GM23338 (cell line): ENCODE data around the gene OPALIN. TPM values are rescaled to one million over a fixed set of nuclear protein-coding genes. Genes with fewer than 3 reads are reported as not detected.

Source experiments
- ATAC-seq: fragments of 200-7000 bp; cut with Tn5 transposase; 3 replicates; pipeline ENCODE4 v1.9.1; 2020
- DNase-seq: peaks from one replicate; pipeline ENCODE4 v3.0.0-alpha.2; 2015; ENCODE audit warnings: low spot score
- H2AFZ ChIP-seq: fragments of 200-600 bp; sonication (generic); 2 replicates; pipeline ENCODE4 v1.8.0; 2016; ENCODE audit warnings: antibody characterized with exemption, mild to moderate bottlenecking, moderate library complexity
- H3F3A ChIP-seq: fragments of 200-600 bp; sonication (generic); replicated peaks from 2 replicates; pipeline ENCODE4 v1.8.0; 2017; ENCODE audit warnings: antibody characterized with exemption, mixed run types, low read depth
- H3K27ac ChIP-seq: fragments of 200-600 bp; sonication (generic); 2 replicates; pipeline ENCODE4 v1.6.1; 2016; ENCODE audit warnings: low read depth
- H3K27me3 ChIP-seq: fragments of 200-600 bp; sonication (generic); 2 replicates; pipeline ENCODE4 v1.8.0; 2016; ENCODE audit warnings: mild to moderate bottlenecking, mixed run types, moderate library complexity; ENCODE audit not compliant: insufficient read depth
- H3K36me3 ChIP-seq: fragments of 200-600 bp; sonication (generic); 2 replicates; pipeline ENCODE4 v1.8.0; 2016; ENCODE audit warnings: mild to moderate bottlenecking; ENCODE audit not compliant: insufficient read depth
- H3K4me1 ChIP-seq: fragments of 200-600 bp; sonication (generic); 2 replicates; pipeline ENCODE4 v1.8.0; 2016; ENCODE audit warnings: mild to moderate bottlenecking, moderate library complexity; ENCODE audit not compliant: insufficient read depth
- H3K4me2 ChIP-seq: fragments of 200-600 bp; sonication (generic); 2 replicates; pipeline ENCODE4 v1.7.1; 2017; ENCODE audit warnings: mixed run types
- H3K4me3 ChIP-seq: fragments of 200-600 bp; sonication (generic); 2 replicates; pipeline ENCODE4 v1.6.1; 2016; ENCODE audit warnings: mixed run types
- H3K79me2 ChIP-seq: fragments of 200-600 bp; sonication (generic); replicated peaks from 2 replicates; pipeline ENCODE4 v1.8.0; 2017; ENCODE audit warnings: mild to moderate bottlenecking; ENCODE audit not compliant: insufficient read depth
- H3K9me2 ChIP-seq: fragments of 200-600 bp; sonication (generic); 2 replicates; pipeline ENCODE4 v1.8.0; 2017; ENCODE audit not compliant: insufficient read depth
- H4K20me1 ChIP-seq: fragments of 200-600 bp; sonication (generic); replicated peaks from 2 replicates; pipeline ENCODE4 v1.8.0; 2017; ENCODE audit warnings: mild to moderate bottlenecking; ENCODE audit not compliant: insufficient read depth
- H3K27ac Mint-ChIP-seq: 2 replicates; pipeline ENCODE4 v1.8.0; 2020; ENCODE audit warnings: inconsistent platforms, mild to moderate bottlenecking, moderate library complexity, mixed read lengths
- H3K27me3 Mint-ChIP-seq: 3 replicates; pipeline ENCODE4 v1.8.0; 2022; ENCODE audit warnings: low read depth, mild to moderate bottlenecking, moderate library complexity, mixed read lengths, inconsistent platforms; ENCODE audit not compliant: insufficient read depth, poor library complexity
- H3K36me3 Mint-ChIP-seq: 3 replicates; pipeline ENCODE4 v1.8.0; 2021; ENCODE audit warnings: low read depth, mild to moderate bottlenecking, inconsistent platforms, moderate library complexity, mixed read lengths
- H3K4me1 Mint-ChIP-seq: 3 replicates; pipeline ENCODE4 v1.8.0; 2020; ENCODE audit warnings: mild to moderate bottlenecking, inconsistent platforms, mixed read lengths
- H3K4me3 Mint-ChIP-seq: 3 replicates; pipeline ENCODE4 v1.8.0; 2021; ENCODE audit warnings: moderate library complexity, mild to moderate bottlenecking, inconsistent platforms, mixed read lengths
- H3K9me3 Mint-ChIP-seq: 3 replicates; pipeline ENCODE4 v1.8.0; 2020; ENCODE audit warnings: moderate library complexity, mild to moderate bottlenecking, inconsistent platforms, mixed read lengths
- CREB1 ChIP-seq: fragments of 250-450 bp; sonication (Bioruptor Pico); IDR thresholded peaks from 2 replicates; pipeline ENCODE4 v1.5.0; 2020; ENCODE audit warnings: low read depth, mild to moderate bottlenecking, moderate library complexity
- POLR2AphosphoS5 ChIP-seq: IDR thresholded peaks from 2 replicates; pipeline ENCODE4 v1.6.1; 2016; ENCODE audit warnings: antibody characterized with exemption, low read depth
- STAT1 ChIP-seq: IDR thresholded peaks from one replicate; pipeline ENCODE4 v1.6.1; 2016; ENCODE audit warnings: antibody characterized with exemption; ENCODE audit not compliant: unreplicated experiment
- ZNF331 ChIP-seq: fragments of 250-450 bp; sonication (Bioruptor Pico); IDR thresholded peaks from 2 replicates; pipeline ENCODE4 v1.5.0; 2020; ENCODE audit warnings: low read depth, mild to moderate bottlenecking, moderate library complexity
- polyA plus RNA-seq: library from polyadenylated mRNA; unstranded; fragments of >200 nt; fragmentation: Nextera tagmentation; extraction: Ambion mirVana; gene quantifications from 2 replicates; pipeline ENCODE4 v1.2.1, GENCODE V29; 2016
- total RNA-seq: library from RNA; depleted of rRNA; stranded (reverse); fragments of >200 nt; shearing (Covaris generic); gene quantifications from 2 replicates; pipeline ENCODE4 v1.2.3, GENCODE V29; 2014
- TF ChIP-seq, protein P1 (sequence below), 2 experiments: fragments of 200-600 bp in 1 of 2; sonication (generic) in 1 of 2; conservative IDR thresholded peaks; 2 replicates each; pipeline versions ENCODE4 v1.5.1 to v1.6.1; 2016 to 2017; ENCODE audit warnings: antibody characterized with exemption in 2 of 2, low read depth in 2 of 2, mild to moderate bottlenecking in 2 of 2, moderate library complexity in 1 of 2
- TF ChIP-seq, protein P2 (sequence below): fragments of 250-450 bp; sonication (Bioruptor Pico); IDR thresholded peaks from 2 replicates; pipeline ENCODE4 v1.5.0; 2020; ENCODE audit warnings: mild to moderate bottlenecking, moderate library complexity

The OPALIN gene
- total and polyA plus RNA-seq, 2 experiments from 2014 or later = not detected

DNA sequence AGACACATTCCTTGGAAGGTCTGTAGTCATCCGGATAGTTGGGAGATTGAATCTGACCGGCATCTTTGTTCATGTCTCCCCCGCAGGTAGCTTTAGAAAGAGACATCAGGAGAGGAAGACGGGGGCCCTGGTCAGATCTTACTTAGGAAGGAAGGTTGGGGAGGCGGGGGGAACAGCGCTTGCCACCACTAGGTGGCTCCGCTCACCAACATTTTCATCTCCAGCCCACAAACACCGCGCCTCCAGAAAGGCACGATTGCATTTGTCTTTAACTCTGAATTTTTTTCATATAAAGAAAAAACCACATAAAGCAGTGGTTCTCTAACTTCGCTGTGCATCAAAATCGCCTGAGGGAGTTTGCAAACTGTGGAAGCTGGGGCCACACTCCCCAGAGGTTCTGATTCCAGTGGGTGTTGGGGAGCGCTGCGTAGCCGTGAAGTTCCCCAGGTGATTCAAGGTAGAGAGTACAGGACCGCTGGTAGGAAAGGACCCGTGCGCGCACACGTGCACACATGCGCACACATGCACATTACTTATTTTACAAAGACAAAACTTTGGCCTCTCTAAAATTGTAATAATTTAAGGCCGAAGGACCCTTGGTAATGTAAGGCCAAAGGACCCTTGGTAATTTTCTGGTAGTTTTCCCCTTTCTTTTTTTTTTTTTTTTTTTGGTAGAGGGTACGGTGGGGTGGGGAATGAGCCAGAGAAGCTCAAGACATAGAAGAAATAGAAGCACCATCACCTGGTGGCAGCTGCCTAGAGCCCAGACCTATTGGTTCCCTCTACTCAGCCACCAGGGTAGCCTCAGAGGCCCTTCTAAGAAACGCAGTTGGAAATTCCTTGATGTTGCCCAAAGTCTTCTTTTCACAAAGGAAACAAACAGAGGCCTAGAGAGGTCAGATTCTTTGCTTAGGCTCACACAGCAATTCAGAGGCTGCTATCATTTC, 37.4 kb upstream of the OPALIN start:
- DNase-seq (peak; percentile 91), ATAC-seq (peak; percentile 95)
- no peak overlapping the region for H3K27ac Mint-ChIP-seq
- peaks cover 5% of the 10 kb centered on the region for H3K27me3 Mint-ChIP-seq
- peak overlapping the region; percentile 50 for H3K4me3 ChIP-seq
- no peak overlapping the region for H3K27ac ChIP-seq
- TF ChIP-seq, protein P1, sequence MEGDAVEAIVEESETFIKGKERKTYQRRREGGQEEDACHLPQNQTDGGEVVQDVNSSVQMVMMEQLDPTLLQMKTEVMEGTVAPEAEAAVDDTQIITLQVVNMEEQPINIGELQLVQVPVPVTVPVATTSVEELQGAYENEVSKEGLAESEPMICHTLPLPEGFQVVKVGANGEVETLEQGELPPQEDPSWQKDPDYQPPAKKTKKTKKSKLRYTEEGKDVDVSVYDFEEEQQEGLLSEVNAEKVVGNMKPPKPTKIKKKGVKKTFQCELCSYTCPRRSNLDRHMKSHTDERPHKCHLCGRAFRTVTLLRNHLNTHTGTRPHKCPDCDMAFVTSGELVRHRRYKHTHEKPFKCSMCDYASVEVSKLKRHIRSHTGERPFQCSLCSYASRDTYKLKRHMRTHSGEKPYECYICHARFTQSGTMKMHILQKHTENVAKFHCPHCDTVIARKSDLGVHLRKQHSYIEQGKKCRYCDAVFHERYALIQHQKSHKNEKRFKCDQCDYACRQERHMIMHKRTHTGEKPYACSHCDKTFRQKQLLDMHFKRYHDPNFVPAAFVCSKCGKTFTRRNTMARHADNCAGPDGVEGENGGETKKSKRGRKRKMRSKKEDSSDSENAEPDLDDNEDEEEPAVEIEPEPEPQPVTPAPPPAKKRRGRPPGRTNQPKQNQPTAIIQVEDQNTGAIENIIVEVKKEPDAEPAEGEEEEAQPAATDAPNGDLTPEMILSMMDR (conservative IDR thresholded peaks at IDR 0.05; ENCODE audit: low read depth in 2 of 2) = peak; percentile 89 to 91
- no peak for TF ChIP-seq ZNF331
- H3K4me1 ChIP-seq = peaks cover 15% of the 10 kb centered on the region
- H3K79me2 ChIP-seq = no peaks in the 10 kb centered on the region
- no peaks in the 10 kb centered on the region for H3K36me3 ChIP-seq
- no peaks in the 10 kb centered on the region for H4K20me1 ChIP-seq
- peak overlapping the region; percentile 81 for H2AFZ ChIP-seq
- H3K9me2 ChIP-seq = no peaks in the 10 kb centered on the region
- no peaks in the 10 kb centered on the region for H3K9me3 Mint-ChIP-seq
- H3K4me1 Mint-ChIP-seq = peaks cover 17% of the 10 kb centered on the region
- no peaks in the 10 kb centered on the region for H3F3A ChIP-seq
- H3K27me3 ChIP-seq = no peaks in the 10 kb centered on the region
- peak overlapping the region; percentile 76 for H3K4me2 ChIP-seq
- H3K4me3 Mint-ChIP-seq = peak overlapping the region; percentile 69
- no peaks in the 10 kb centered on the region for H3K36me3 Mint-ChIP-seq

DNA sequence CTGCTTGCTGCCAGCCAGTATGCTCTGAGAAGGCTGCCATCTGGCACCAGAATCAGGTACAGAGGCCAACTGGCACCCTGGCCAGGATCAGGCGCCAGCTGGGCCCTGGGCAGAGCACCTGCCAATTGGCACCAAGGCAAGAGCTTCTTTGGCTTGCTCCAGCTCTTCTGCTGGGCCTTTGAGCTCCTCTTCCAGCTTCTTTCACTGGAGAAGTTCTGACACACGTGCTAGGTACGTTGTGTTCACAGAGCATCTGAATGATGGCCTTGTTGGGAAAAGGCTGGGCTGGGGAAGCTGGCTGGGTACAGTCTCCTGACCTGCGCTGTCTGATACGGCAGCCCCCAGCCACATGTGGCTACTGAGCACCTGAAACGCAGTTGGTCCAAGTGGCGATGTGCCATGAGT, 31.7 kb upstream of the OPALIN start:
- ATAC-seq (no peak), DNase-seq (no peak)
- Mint-ChIP-seq H3K9me3 (no peaks in the 10 kb centered on the region), H3K36me3 (no peaks in the 10 kb centered on the region), H3K4me3 (no peak overlapping the region), H3K27me3 (peaks cover 3% of the 10 kb centered on the region), H3K4me1 (no peaks in the 10 kb centered on the region; the same call in 2 of the 3 replicates), H3K27ac (no peak overlapping the region)
- H3F3A ChIP-seq = no peaks in the 10 kb centered on the region
- H4K20me1 ChIP-seq = no peaks in the 10 kb centered on the region
- H3K79me2 ChIP-seq = no peaks in the 10 kb centered on the region
- H3K36me3 ChIP-seq = no peaks in the 10 kb centered on the region
- no peak overlapping the region for H2AFZ ChIP-seq
- H3K4me3 ChIP-seq = no peak overlapping the region
- no peaks in the 10 kb centered on the region for H3K9me2 ChIP-seq
- no peaks in the 10 kb centered on the region for H3K27me3 ChIP-seq
- no peak overlapping the region for H3K27ac ChIP-seq
- no peaks in the 10 kb centered on the region; the same call in 1 of the 2 replicates for H3K4me1 ChIP-seq
- no peak overlapping the region for H3K4me2 ChIP-seq
- TF ChIP-seq ZNF331 = no peak
- no peak for TF ChIP-seq STAT1
- TF ChIP-seq POLR2AphosphoS5 = no peak
- TF ChIP-seq, protein P1 (conservative IDR thresholded peaks at IDR 0.05; ENCODE audit: low read depth in 2 of 2) = no peak
- no peak for TF ChIP-seq CREB1 (CRISPR knock-in tag)
- TF ChIP-seq, protein P2, sequence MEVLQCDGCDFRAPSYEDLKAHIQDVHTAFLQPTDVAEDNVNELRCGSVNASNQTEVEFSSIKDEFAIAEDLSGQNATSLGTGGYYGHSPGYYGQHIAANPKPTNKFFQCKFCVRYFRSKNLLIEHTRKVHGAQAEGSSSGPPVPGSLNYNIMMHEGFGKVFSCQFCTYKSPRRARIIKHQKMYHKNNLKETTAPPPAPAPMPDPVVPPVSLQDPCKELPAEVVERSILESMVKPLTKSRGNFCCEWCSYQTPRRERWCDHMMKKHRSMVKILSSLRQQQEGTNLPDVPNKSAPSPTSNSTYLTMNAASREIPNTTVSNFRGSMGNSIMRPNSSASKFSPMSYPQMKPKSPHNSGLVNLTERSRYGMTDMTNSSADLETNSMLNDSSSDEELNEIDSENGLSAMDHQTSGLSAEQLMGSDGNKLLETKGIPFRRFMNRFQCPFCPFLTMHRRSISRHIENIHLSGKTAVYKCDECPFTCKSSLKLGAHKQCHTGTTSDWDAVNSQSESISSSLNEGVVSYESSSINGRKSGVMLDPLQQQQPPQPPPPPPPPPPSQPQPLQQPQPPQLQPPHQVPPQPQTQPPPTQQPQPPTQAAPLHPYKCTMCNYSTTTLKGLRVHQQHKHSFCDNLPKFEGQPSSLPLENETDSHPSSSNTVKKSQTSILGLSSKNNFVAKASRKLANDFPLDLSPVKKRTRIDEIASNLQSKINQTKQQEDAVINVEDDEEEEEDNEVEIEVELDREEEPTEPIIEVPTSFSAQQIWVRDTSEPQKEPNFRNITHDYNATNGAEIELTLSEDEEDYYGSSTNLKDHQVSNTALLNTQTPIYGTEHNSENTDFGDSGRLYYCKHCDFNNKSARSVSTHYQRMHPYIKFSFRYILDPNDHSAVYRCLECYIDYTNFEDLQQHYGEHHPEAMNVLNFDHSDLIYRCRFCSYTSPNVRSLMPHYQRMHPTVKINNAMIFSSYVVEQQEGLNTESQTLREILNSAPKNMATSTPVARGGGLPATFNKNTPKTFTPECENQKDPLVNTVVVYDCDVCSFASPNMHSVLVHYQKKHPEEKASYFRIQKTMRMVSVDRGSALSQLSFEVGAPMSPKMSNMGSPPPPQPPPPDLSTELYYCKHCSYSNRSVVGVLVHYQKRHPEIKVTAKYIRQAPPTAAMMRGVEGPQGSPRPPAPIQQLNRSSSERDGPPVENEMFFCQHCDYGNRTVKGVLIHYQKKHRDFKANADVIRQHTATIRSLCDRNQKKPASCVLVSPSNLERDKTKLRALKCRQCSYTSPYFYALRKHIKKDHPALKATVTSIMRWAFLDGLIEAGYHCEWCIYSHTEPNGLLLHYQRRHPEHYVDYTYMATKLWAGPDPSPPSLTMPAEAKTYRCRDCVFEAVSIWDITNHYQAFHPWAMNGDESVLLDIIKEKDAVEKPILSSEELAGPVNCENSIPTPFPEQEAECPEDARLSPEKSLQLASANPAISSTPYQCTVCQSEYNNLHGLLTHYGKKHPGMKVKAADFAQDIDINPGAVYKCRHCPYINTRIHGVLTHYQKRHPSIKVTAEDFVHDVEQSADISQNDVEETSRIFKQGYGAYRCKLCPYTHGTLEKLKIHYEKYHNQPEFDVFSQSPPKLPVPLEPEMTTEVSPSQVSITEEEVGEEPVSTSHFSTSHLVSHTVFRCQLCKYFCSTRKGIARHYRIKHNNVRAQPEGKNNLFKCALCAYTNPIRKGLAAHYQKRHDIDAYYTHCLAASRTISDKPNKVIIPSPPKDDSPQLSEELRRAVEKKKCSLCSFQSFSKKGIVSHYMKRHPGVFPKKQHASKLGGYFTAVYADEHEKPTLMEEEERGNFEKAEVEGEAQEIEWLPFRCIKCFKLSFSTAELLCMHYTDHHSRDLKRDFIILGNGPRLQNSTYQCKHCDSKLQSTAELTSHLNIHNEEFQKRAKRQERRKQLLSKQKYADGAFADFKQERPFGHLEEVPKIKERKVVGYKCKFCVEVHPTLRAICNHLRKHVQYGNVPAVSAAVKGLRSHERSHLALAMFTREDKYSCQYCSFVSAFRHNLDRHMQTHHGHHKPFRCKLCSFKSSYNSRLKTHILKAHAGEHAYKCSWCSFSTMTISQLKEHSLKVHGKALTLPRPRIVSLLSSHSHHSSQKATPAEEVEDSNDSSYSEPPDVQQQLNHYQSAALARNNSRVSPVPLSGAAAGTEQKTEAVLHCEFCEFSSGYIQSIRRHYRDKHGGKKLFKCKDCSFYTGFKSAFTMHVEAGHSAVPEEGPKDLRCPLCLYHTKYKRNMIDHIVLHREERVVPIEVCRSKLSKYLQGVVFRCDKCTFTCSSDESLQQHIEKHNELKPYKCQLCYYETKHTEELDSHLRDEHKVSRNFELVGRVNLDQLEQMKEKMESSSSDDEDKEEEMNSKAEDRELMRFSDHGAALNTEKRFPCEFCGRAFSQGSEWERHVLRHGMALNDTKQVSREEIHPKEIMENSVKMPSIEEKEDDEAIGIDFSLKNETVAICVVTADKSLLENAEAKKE = no peak
